ACHN (cell line): Measurements from ENCODE around the gene ROCK2.
"Not testable (repeated sequence)": the region's sequence is repeated elsewhere in the genome, so short reads cannot be mapped to it uniquely, and the experiment has no call there.

Source experiments
- DNase-seq: peaks from one replicate; pipeline ENCODE4 v3.0.0-alpha.2; 2015
- in situ Hi-C: cut with HindIII; loops from 2 replicates; pipeline ENCODE4 v1.10.0; 2017; ENCODE audit warnings: low sequenced_read_pairs, low pct_ligation_motif_present, low pct_unique_long_range_greater_than_20kb

The ROCK2 gene

GRCh38 chr2:11256166-11256565 is 88.3 kb downstream of the ROCK2 start:
- DNase-seq, result no peak
- in situ Hi-C loops, result no loop called here

DNA sequence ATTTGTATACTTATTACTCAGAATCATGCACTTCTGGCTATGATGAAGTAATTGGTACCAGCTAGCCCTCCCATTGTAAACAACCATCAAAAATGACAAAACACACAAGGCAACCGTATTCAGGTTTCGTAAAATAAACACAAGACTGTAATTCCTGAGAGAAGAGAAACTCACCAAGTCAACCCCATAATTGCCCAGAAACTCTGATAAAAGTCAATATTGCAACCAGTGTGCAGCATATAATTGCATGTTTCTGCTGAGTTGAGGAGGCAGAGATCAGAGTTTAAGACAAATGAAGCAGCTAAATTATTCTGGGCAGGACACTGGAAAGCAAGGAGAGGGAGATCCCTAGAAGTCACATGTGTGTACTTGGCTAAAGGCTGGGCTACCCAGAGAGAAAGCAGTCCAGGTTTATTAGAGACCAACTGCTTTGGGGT is 90.3 kb downstream of the ROCK2 start:
- in situ Hi-C loops, result no loop called here
- no peak for DNase-seq

DNA sequence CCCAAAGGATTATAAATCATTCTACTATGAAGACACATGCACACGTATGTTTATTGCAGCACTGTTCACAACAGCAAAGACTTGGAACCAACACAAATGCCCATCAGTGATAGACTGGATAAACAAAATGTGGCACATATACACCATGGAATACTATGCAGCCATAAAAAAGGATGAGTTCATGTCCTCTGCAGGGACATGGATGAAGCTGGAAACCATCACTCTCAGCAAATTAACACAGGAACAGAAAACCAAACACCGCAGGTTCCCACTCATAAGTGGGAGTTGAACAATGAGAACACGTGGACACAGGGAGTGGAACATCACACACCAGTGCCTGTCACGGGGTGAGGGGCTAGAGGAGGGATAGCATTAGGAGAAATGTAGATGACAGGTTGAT is 92.0 kb downstream of the ROCK2 start:
- in situ Hi-C loops, DNase-seq: not testable (repeated sequence)

DNA sequence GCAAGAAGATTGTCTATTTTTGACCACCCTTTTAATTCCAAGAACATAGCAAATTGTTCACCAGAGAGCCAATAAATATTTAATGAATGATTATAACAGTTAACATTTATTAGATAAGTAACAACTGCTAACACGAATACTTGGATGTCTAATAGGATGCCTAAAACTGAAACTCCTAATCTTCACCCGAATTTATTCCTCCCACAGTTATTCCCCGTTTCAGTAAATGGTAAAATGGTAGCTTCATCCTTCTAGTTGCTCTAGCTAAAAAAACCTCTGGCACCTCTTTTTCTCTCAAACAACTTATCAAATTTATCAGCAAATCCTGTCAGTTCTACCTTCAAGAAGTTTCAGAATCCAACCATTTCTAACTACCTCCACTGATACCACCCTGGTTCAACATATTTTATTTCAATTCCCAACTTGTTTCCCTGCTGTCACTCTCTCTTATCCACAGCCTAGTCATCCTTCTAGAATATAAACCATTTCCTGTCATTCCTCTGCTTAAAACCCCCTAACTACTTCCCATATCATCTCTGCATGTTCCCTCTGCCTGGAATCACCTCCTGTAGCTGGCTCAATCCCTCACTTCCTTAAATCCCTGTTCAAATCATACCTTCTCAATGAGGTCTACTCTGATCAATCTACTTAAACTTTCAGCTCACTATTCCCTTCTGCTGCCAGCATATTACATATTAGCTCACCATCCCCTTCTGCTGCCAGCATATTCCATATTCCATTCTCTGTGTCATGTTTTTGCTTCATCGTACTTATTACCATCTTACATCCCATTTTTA is 93.8 kb downstream of the ROCK2 start:
- in situ Hi-C loops, result no loop called here

DNA sequence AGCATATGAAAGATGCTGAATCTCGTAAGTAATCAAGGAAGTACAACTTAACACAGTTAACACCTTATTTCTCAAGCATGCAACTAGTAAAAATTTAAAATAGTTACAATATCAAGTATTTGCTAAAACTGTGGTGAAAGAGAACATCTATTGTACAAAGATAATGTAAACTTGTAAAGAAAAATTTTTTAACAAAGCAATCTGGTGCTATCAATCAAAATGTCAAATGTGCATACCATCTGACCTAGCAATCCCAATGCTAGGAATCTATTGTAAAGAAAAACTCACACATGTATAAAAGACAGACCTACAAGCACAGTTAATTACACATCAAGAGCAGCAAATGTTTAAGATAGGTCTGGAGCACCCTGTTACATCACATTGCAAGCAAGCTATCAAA is 99.1 kb downstream of the ROCK2 start:
- in situ Hi-C loops, result no loop called here
- DNase-seq, result no peak

More for the DNA sequence above, 93.8 kb downstream of the ROCK2 start:
- DNase-seq, result no peak

GRCh38 chr2:11244091-11244826 is 100.2 kb downstream of the ROCK2 start:
- DNase-seq, result no peak
- in situ Hi-C loops, result no loop called here

DNA sequence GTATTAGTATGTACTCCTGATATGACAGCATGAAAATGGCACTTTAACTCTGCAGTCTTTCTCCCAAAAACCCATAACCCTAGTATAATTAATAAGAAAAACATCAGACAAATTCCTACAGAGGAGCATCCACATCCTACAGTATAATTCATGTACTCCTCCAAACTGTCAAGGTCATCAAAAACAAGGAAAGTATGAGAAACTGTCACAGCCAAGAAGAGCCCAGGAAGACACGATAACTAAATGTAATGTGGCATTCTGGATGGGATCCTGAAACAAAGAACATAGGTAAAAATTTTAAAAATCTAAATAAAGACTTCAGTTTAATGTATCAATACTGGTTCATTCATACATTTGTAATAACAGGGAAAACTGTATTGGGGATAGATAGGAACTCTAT is 100.9 kb downstream of the ROCK2 start:
- in situ Hi-C loops, result no loop called here
- DNase-seq, result no peak

- no peak for DNase-seq
- in situ Hi-C loops, result no loop called here
Observed at GRCh38 chr2:11242542-11243174, 101.8 kb downstream of the ROCK2 start.

GRCh38 chr2:11241412-11242203 is 102.8 kb downstream of the ROCK2 start:
- in situ Hi-C loops, result no loop called here
- DNase-seq, result no peak

- no peak for DNase-seq
- in situ Hi-C loops, result no loop called here
Observed at GRCh38 chr2:11239666-11240462, 104.6 kb downstream of the ROCK2 start.

DNA sequence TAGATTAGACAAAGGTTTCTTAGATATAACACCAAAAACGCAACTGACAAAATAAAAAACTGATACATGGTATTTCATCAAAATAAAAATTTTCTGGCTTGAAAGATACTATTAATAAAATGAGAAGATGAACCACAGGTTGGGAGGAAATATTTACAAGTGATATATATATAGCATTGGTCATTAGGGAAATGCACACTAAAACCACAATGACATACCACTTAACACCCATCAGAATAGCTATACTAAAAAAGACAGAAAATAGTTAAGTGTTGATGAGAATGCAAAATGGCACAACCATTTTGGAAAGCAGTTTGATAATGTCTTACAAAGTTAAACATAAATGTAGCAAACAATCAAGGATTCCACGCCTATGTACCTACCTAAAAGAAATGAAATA is 105.3 kb downstream of the ROCK2 start:
- no peak for DNase-seq
- in situ Hi-C loops, result no loop called here

DNA sequence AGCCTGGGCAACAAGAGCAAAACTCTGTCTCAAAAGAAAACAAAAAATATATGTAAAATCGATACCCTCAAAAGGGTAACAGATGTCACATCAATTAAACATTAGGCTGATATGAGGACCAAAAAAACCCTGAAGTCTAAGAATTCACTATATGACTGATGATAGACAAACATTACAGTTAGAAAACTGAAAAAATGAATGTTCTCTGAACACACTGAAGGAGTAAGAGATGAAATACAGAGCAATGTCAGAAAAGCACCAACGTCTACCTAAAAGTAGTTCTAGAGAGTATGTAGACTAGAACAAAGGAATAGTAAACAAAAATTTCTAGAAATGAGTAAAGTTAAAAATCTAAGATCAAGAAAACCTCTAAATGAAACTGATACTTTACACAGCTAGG is 107.3 kb downstream of the ROCK2 start:
- in situ Hi-C loops, result no loop called here
- no peak for DNase-seq

GRCh38 chr2:11236335-11236734 is 108.1 kb downstream of the ROCK2 start:
- in situ Hi-C loops, result no loop called here
- DNase-seq, result no peak

DNA sequence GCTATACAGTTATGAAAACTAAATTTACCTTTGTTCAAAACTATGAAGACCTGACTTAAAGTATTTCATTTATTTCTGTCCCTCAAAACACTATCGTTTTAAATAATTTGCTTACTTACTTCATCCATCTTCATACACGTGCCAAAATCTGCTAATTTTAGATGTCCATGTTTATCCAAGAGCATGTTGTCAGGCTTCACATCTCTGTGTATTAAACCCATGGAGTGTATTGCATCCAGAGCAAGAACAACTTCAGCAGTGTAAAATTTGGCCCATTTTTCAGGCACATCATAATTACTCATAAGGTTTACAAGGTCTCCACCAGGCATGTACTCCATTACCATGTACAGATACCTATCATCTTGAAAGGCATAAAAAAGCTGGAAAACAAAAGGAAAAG is 108.9 kb downstream of the ROCK2 start:
- in situ Hi-C loops, result no loop called here
- DNase-seq, result no peak

DNA sequence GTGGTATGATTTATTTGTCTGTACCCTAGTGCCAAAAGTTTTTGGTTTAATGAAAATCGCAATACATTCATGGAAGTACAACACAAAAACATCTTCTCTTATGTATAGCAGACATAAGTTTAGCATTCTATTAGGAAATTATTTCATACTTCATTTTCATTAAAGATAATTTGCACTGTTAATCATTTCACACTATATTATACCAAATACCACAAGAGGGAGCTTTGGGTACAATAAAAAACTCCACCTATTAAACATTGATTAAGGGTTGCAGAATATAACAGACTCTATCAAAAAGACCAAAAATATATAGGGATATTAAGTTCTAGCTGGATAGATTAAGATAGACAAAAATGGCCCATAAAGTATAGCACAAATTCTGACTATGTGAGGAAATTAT is 110.1 kb downstream of the ROCK2 start:
- in situ Hi-C loops, result no loop called here
- peak; percentile 48 for DNase-seq

GRCh38 chr2:11231193-11231592 is 113.2 kb downstream of the ROCK2 start:
- DNase-seq, in situ Hi-C loops: not testable (repeated sequence)

GRCh38 chr2:11228692-11229091 is 115.7 kb downstream of the ROCK2 start:
- DNase-seq, result no peak
- in situ Hi-C loops, result no loop called here

- no peak for DNase-seq
- in situ Hi-C loops, result no loop called here
Observed at GRCh38 chr2:11227595-11227994, 116.8 kb downstream of the ROCK2 start.
